HepG2 (cell line): ENCODE measurements around the gene RFXAP. TPM values are rescaled to one million over a fixed set of nuclear protein-coding genes. Genes with fewer than 3 reads are reported as not detected.
A peak's percentile ranks its signal among the peaks of the same experiment; 100 is the strongest.

Experiments used
- ADNP ChIP-seq: sonication (generic); formaldehyde crosslinking; IDR thresholded peaks from 2 replicates; pipeline ENCODE4 v1.4.0; 2020; ENCODE audit warnings: missing genetic modification reagents
- ARID4A ChIP-seq: sonication (generic); formaldehyde crosslinking; IDR thresholded peaks from 2 replicates; pipeline ENCODE4 v1.5.0; 2020; ENCODE audit warnings: mild to moderate bottlenecking, missing genetic modification reagents, borderline replicate concordance
- HMG20B ChIP-seq: conservative IDR thresholded peaks from 2 replicates; pipeline ENCODE4 v1.6.1; 2016; ENCODE audit warnings: missing genetic modification reagents, missing compliant biosample characterization
- HOXA7 ChIP-seq: sonication (generic); formaldehyde crosslinking; IDR thresholded peaks from 2 replicates; pipeline ENCODE4 v1.8.1; 2022; ENCODE audit warnings: mild to moderate bottlenecking, missing genetic modification reagents, moderate library complexity
- MLLT10 ChIP-seq: sonication (generic); formaldehyde crosslinking; IDR thresholded peaks from 2 replicates; pipeline ENCODE4 v1.4.0; 2020; ENCODE audit warnings: missing genetic modification reagents
- MYNN ChIP-seq: sonication (generic); formaldehyde crosslinking; IDR thresholded peaks from 2 replicates; pipeline ENCODE4 v1.4.0; 2020; ENCODE audit warnings: mild to moderate bottlenecking, low read depth, missing genetic modification reagents
- NFE2L2 ChIP-seq: fragments of 150-350 bp; IDR thresholded peaks from 2 replicates; pipeline ENCODE4 v1.6.1; 2014; ENCODE audit warnings: low read length
- RELA ChIP-seq: sonication (generic); formaldehyde crosslinking; IDR thresholded peaks from 2 replicates; pipeline ENCODE4 v1.4.0; 2020; ENCODE audit warnings: missing genetic modification reagents
- RFX1 ChIP-seq: fragments of 450-650 bp; IDR thresholded peaks from 2 replicates; pipeline ENCODE4 v1.6.1; 2017
- SMAD3 ChIP-seq: sonication (generic); formaldehyde crosslinking; IDR thresholded peaks from 2 replicates; pipeline ENCODE4 v1.4.0; 2020; ENCODE audit warnings: missing genetic modification reagents
- THAP7 ChIP-seq: sonication (generic); formaldehyde crosslinking; IDR thresholded peaks from 2 replicates; pipeline ENCODE4 v1.8.1; 2023; ENCODE audit warnings: mild to moderate bottlenecking, missing genetic modification reagents
- TRIM22 ChIP-seq: fragments of 450-650 bp; IDR thresholded peaks from 2 replicates; pipeline ENCODE4 v1.6.1; 2017
- YEATS2 ChIP-seq: sonication (generic); formaldehyde crosslinking; IDR thresholded peaks from 2 replicates; pipeline ENCODE4 v1.4.0; 2020; ENCODE audit warnings: missing genetic modification reagents, borderline replicate concordance
- ZC3H4 ChIP-seq: sonication (generic); formaldehyde crosslinking; IDR thresholded peaks from 2 replicates; pipeline ENCODE4 v1.4.0; 2020; ENCODE audit warnings: missing genetic modification reagents, borderline replicate concordance
- ZNF143 ChIP-seq: sonication (generic); formaldehyde crosslinking; IDR thresholded peaks from 2 replicates; pipeline ENCODE4 v1.4.0; 2020; ENCODE audit warnings: missing genetic modification reagents
- ZNF326 ChIP-seq: sonication (generic); formaldehyde crosslinking; IDR thresholded peaks from 2 replicates; pipeline ENCODE4 v1.4.0; 2020; ENCODE audit warnings: missing genetic modification reagents, borderline replicate concordance
- ZNF383 ChIP-seq: sonication (generic); formaldehyde crosslinking; IDR thresholded peaks from 2 replicates; pipeline ENCODE4 v1.4.0; 2020; ENCODE audit warnings: missing genetic modification reagents, mild to moderate bottlenecking, borderline replicate concordance
- ZNF513 ChIP-seq: sonication (generic); formaldehyde crosslinking; conservative IDR thresholded peaks from 2 replicates; pipeline ENCODE4 v1.5.0; 2020; ENCODE audit warnings: missing genetic modification reagents
- ZNF639 ChIP-seq: conservative IDR thresholded peaks from 2 replicates; pipeline ENCODE4 v1.6.1; 2018; ENCODE audit warnings: missing genetic modification reagents
- ZNF773 ChIP-seq: sonication (generic); formaldehyde crosslinking; IDR thresholded peaks from 2 replicates; pipeline ENCODE4 v1.4.0; 2020; ENCODE audit warnings: missing genetic modification reagents, borderline replicate concordance
- polyA plus RNA-seq, 8 experiments: library from polyadenylated mRNA; depleted of rRNA in 3 of 8; stranded (reverse) in 7 of 8; unstranded in 1 of 8; fragments of >200 nt; fragmentation: Illumina TruSeq in 4 of 8; extraction: Trizol in 4 of 8; gene quantifications; 2 replicates each; pipeline versions ENCODE4 v1.2.1 to v1.2.3, GENCODE V29; 2011 to 2016; ENCODE audit warnings: low read depth in 4 of 8, missing spikeins in 1 of 8, mixed read lengths in 1 of 8; ENCODE audit not compliant: insufficient read depth in 1 of 8
- total RNA-seq, 5 experiments: library from RNA; depleted of rRNA; stranded (reverse); fragments of >200 nt; fragmentation: Illumina TruSeq; extraction: Trizol; gene quantifications; 2 replicates each; pipeline ENCODE4 v1.2.3, GENCODE V29; 2016; ENCODE audit warnings: low read depth in 1 of 5

RFXAP gene
- total and polyA plus RNA-seq, 2 of the 13 experiments (the other 11 are each of a cell fraction or from before 2014, with no cell fraction given), result 1.8 to 7.9 TPM

- peak; percentile 63 for TF ChIP-seq ARID4A (CRISPR knock-in tag)
- TF ChIP-seq ZC3H4 (CRISPR knock-in tag), result no peak
- TF ChIP-seq RELA (CRISPR knock-in tag), result no peak
- no peak for TF ChIP-seq ZNF773 (CRISPR knock-in tag)
- no peak for TF ChIP-seq MLLT10 (CRISPR knock-in tag)
- no peak for TF ChIP-seq ZNF513 (CRISPR knock-in tag)
- no peak for TF ChIP-seq HMG20B (CRISPR knock-in tag)
- TF ChIP-seq YEATS2 (CRISPR knock-in tag), result no peak
- TF ChIP-seq THAP7 (CRISPR knock-in tag), result no peak
- TF ChIP-seq HOXA7 (CRISPR knock-in tag), result no peak
- TF ChIP-seq ZNF326 (CRISPR knock-in tag), result no peak
- no peak for TF ChIP-seq NFE2L2
- TF ChIP-seq ZNF143 (CRISPR knock-in tag), result no peak
- TF ChIP-seq TRIM22, result no peak
- TF ChIP-seq RFX1, result no peak
- no peak for TF ChIP-seq MYNN
- no peak for TF ChIP-seq ZNF639
- TF ChIP-seq SMAD3 (CRISPR knock-in tag), result 0 out of 2 replicates have a peak, but pooled peaks have one; percentile 45
- TF ChIP-seq ZNF383 (CRISPR knock-in tag), result no peak
- TF ChIP-seq ADNP (CRISPR knock-in tag), result no peak
Observed at GRCh38 chr13:36818804-36819738, at the start of gene RFXAP (continued).
